Endothelial cell of umbilical vein (primary cell): ENCODE measurements around the gene GPR158. TPM values are rescaled to one million over a fixed set of nuclear protein-coding genes. Genes with fewer than 3 reads are reported as not detected.

Experiments used
- BruUV-seq: library from RNA; stranded (reverse); fragments of 400-500 nt; replicated peaks from 2 replicates; lab custom pipeline; 2021; lab: Mats Ljungman, UMichigan
- CTCF ChIA-PET: fragments of 300-600, 350-600 bp; sonication (Branson Sonifier 250); formaldehyde crosslinking; loops from one replicate; lab custom pipeline; 2021; ENCODE audit warnings: antibody characterized with exemption, inconsistent platforms; lab: Charles Lee
- POLR2A ChIA-PET: fragments of 300-600, 350-600 bp; sonication (Branson Sonifier 250); formaldehyde crosslinking; loops from one replicate; lab custom pipeline; 2021; ENCODE audit warnings: antibody characterized with exemption, inconsistent platforms; lab: Charles Lee
- DNase-seq: peaks from one replicate; pipeline ENCODE4 v3.0.0-alpha.2; 2011; ENCODE audit warnings: low read depth, low spot score
- FAIRE-seq: peaks from 2 replicates; lab custom pipeline; 2011; peaks lifted over from hg19 to GRCh38; lab: Jason Lieb, UNC
- H2AFZ ChIP-seq: 2 replicates; pipeline ENCODE4 v1.6.0; 2012; ENCODE audit warnings: low read depth, low read length, control low read depth, inconsistent platforms
- H3K27ac ChIP-seq: 2 replicates; pipeline ENCODE4 v1.5.1; 2011; ENCODE audit warnings: low read depth, mild to moderate bottlenecking, control low read depth, low read length, moderate library complexity; ENCODE audit not compliant: insufficient read depth
- H3K27me3 ChIP-seq, 2 experiments: 2 replicates each; pipeline versions ENCODE4 v1.6.0 to v1.6.1; 2011; ENCODE audit warnings: low read length in 2 of 2, mixed read lengths in 1 of 2; ENCODE audit not compliant: control insufficient read depth in 2 of 2, insufficient read depth in 2 of 2
- H3K36me3 ChIP-seq, 2 experiments: 2 replicates in 1 of 2; 3 replicates in 1 of 2; pipeline ENCODE4 v1.5.1; 2011; ENCODE audit warnings: low read length in 2 of 2, mild to moderate bottlenecking in 1 of 2, moderate library complexity in 1 of 2; ENCODE audit not compliant: control insufficient read depth in 2 of 2, insufficient read depth in 2 of 2; ENCODE audit errors: extremely low read depth in 1 of 2
- H3K4me1 ChIP-seq: 3 replicates; pipeline ENCODE4 v1.5.1; 2011; ENCODE audit warnings: mild to moderate bottlenecking, low read length; ENCODE audit not compliant: control insufficient read depth, insufficient read depth; ENCODE audit errors: extremely low read depth
- H3K4me2 ChIP-seq: 2 replicates; pipeline ENCODE4 v1.6.1; 2011; ENCODE audit warnings: low read length, control low read depth, mixed read lengths; ENCODE audit not compliant: insufficient read depth
- H3K4me3 ChIP-seq, 3 experiments: fragments of 200-600 bp in 1 of 3; sonication (generic), shearing (Covaris generic) in 1 of 3; replicated peaks in 1 of 3; 2 replicates each; pipeline ENCODE4 v1.5.1; 2011 to 2016; ENCODE audit warnings: control low read depth in 3 of 3, low read length in 3 of 3, mild to moderate bottlenecking in 2 of 3, inconsistent platforms in 1 of 3, low read depth in 1 of 3, moderate library complexity in 1 of 3; ENCODE audit not compliant: insufficient read depth in 1 of 3
- H3K79me2 ChIP-seq: 2 replicates; pipeline ENCODE4 v1.6.0; 2012; ENCODE audit warnings: low read length, inconsistent platforms; ENCODE audit not compliant: control insufficient read depth, insufficient read depth
- H3K9ac ChIP-seq: replicated peaks from 2 replicates; pipeline ENCODE3; 2011; ENCODE audit warnings: low read length, control low read depth; ENCODE audit not compliant: insufficient read depth; ENCODE audit errors: extremely low read depth
- H3K9me1 ChIP-seq: replicated peaks from 3 replicates; pipeline ENCODE4 v1.6.0; 2011; ENCODE audit warnings: mild to moderate bottlenecking, low read length; ENCODE audit not compliant: control insufficient read depth, insufficient read depth; ENCODE audit errors: extremely low read depth
- H3K9me3 ChIP-seq: replicated peaks from 2 replicates; pipeline ENCODE4 v1.5.1; 2012; ENCODE audit warnings: low read length, inconsistent platforms; ENCODE audit not compliant: control insufficient read depth, insufficient read depth
- H4K20me1 ChIP-seq: replicated peaks from 2 replicates; pipeline ENCODE3; 2011; ENCODE audit warnings: mild to moderate bottlenecking, low read length; ENCODE audit not compliant: control insufficient read depth, insufficient read depth; ENCODE audit errors: extremely low read depth
- CTCF ChIP-seq, 2 donors: IDR thresholded peaks; 1 replicate in 1 of 2; 2 replicates in 1 of 2; pipeline ENCODE4 v1.5.1; 2011; ENCODE audit warnings: low read length in 2 of 2, mild to moderate bottlenecking in 2 of 2, moderate library complexity in 2 of 2, control low read depth in 1 of 2, inconsistent platforms in 1 of 2, low read depth in 1 of 2; ENCODE audit not compliant: insufficient read depth in 1 of 2; ENCODE audit errors: extremely low read depth in 1 of 2
- EZH2 ChIP-seq: IDR thresholded peaks from 2 replicates; pipeline ENCODE4 v1.6.1; 2012; ENCODE audit warnings: borderline replicate concordance, low read depth, mild to moderate bottlenecking, moderate library complexity, low read length, inconsistent platforms; ENCODE audit not compliant: severe bottlenecking
- GATA2 ChIP-seq: IDR thresholded peaks from 2 replicates; pipeline ENCODE4 v1.7.0; 2011; ENCODE audit warnings: low read depth, mild to moderate bottlenecking, moderate library complexity, mixed read lengths, low read length; ENCODE audit not compliant: insufficient read length, insufficient read depth
- JUN ChIP-seq: IDR thresholded peaks from 2 replicates; pipeline ENCODE4 v1.6.1; 2011; ENCODE audit warnings: borderline replicate concordance, low read depth; ENCODE audit not compliant: insufficient read length, insufficient read depth
- MYC ChIP-seq: IDR thresholded peaks from one replicate; pipeline ENCODE4 v1.6.1; 2011; ENCODE audit warnings: mild to moderate bottlenecking, low read depth, low read length
- POLR2AphosphoS5 ChIP-seq: IDR thresholded peaks from 2 replicates; pipeline ENCODE4 v1.6.1; 2012; ENCODE audit warnings: low read depth, mild to moderate bottlenecking, control low read depth, low read length, moderate library complexity; ENCODE audit not compliant: insufficient read depth
- dilution Hi-C: fragments of 300-500 bp; cut with MboI; formaldehyde crosslinking; loops from one replicate; pipeline ENCODE4 v1.15.0; 2019; ENCODE audit warnings: low sequenced_read_pairs; ENCODE audit not compliant: extremely low pct_ligation_motif_present
- intact Hi-C: fragments of 100-400 bp; cut with micrococcal nuclease; formaldehyde crosslinking; loops from one replicate; pipeline ENCODE4 v1.10.0; 2022
- polyA plus RNA-seq, 4 experiments: library from polyadenylated mRNA; depleted of rRNA in 3 of 4; stranded (reverse) in 3 of 4; unstranded in 1 of 4; fragments of >200 nt; gene quantifications; 2 replicates each; pipeline versions ENCODE4 v1.2.1 to v1.2.3, GENCODE V29; 2011 to 2012; ENCODE audit warnings: missing spikeins in 1 of 4
- total RNA-seq: library from RNA; stranded (reverse); gene quantifications from 2 replicates; pipeline ENCODE4 v1.2.3, GENCODE V29; 2021
- TF ChIP-seq, protein P1 (sequence below): IDR thresholded peaks from 2 replicates; pipeline ENCODE4 v1.6.1; 2011; ENCODE audit not compliant: insufficient read depth, insufficient read length

GPR158 gene
- total and polyA plus RNA-seq, 2 donors (not counting 3 experiments of a cell fraction or from before 2014, with no cell fraction given): not detected

GRCh38 chr10:25210265-25210664 is 35.5 kb downstream of the GPR158 start:
- intact Hi-C loops: no loop called here
- FAIRE-seq: no peak
- DNase-seq: no peak
- no TSS peak for BruUV-seq
- no peak overlapping the region for H3K9ac ChIP-seq
- POLR2A ChIA-PET: no interaction called here
- no peaks in the 10 kb centered on the region for H3K27me3 ChIP-seq
- TF ChIP-seq CTCF (IDR thresholded peaks at IDR 0.05; ENCODE audit: extremely low read depth in 1 of 2, insufficient read depth in 1 of 2, low read depth in 1 of 2, low read length in 2 of 2) (no peak), GATA2 (no peak), JUN (no peak), MYC (no peak), EZH2 (no peak), POLR2AphosphoS5 (no peak)
- TF ChIP-seq, protein P1, sequence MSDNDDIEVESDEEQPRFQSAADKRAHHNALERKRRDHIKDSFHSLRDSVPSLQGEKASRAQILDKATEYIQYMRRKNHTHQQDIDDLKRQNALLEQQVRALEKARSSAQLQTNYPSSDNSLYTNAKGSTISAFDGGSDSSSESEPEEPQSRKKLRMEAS: no peak
- H3K27ac ChIP-seq: no peak overlapping the region
- dilution Hi-C loops: no loop called here
- H3K4me3 ChIP-seq: no peak overlapping the region
- no peaks in the 10 kb centered on the region for H3K9me1 ChIP-seq
- no peaks in the 10 kb centered on the region for H3K79me2 ChIP-seq
- CTCF ChIA-PET: no interaction called here
- no peaks in the 10 kb centered on the region for H3K4me1 ChIP-seq
- no peak overlapping the region for H2AFZ ChIP-seq
- H4K20me1 ChIP-seq: no peaks in the 10 kb centered on the region
- H3K36me3 ChIP-seq: no peaks in the 10 kb centered on the region
- no peak overlapping the region for H3K4me2 ChIP-seq
- no peaks in the 10 kb centered on the region for H3K9me3 ChIP-seq
